Stimulated activated CD8-positive, alpha-beta memory T cell treated with anti-CD3 and anti-CD28 coated beads, Interleukin-7, amount 100 ng/mL, for 24 hours (primary cell): ENCODE measurements around the gene VENTX.
"Not testable (repeated sequence)": the region's sequence is repeated elsewhere in the genome, so short reads cannot be mapped to it uniquely, and the experiment has no call there.

Source experiments
- DNase-seq: peaks from one replicate; pipeline ENCODE4 v3.0.0-alpha.2; 2020; ENCODE audit warnings: low read depth

Gene VENTX

DNA sequence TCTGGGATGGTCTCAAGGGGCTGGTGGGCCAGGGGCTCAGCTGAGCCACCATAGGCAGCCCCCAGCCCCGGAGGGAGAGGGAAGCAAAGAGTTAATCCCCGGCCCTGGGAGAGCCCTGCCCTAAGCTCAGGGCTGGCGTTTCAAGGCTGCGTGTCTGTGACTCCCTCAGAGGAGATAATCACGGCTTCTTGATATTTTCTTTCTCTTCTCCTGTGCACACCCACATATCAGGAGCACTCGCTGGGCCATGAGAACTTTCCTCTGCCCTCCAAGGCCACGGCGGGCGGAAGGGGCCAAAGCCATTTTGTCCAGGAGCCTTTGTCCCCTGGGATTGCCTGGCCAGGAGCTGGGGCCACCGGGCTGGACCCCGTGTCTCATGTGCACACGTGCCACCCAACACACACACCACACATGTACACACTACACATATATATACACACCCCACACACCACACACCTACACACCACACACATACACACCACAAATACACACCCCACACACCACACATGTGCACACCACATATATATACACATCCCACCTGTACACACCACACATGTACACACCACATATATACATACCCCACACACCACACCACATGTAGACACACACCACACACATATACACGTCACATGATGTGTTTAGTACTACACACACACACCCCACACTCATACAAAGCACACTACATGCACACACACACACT lies 16.9 kb downstream of the VENTX start:
- no peak for DNase-seq

DNA sequence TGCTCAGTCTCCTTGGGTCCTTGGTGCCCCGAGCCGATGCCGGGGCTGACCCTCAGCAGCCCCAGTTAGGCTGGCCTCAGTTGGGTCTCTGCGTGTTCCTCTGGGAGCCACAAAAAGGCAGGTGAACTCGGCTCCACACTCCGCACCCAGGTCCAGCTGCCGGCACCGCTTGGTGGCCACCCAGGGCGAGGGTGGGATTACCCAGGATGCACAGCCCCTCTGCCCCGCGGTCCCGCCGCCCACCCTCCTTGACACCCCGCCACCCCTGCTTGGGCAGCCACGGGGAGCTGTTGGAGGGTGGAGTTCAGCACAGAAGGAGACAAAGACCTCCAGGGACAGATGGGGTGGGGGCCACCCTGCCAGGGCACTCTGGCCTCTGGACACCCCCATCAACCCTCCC lies 17.7 kb downstream of the VENTX start:
- DNase-seq = no peak

DNA sequence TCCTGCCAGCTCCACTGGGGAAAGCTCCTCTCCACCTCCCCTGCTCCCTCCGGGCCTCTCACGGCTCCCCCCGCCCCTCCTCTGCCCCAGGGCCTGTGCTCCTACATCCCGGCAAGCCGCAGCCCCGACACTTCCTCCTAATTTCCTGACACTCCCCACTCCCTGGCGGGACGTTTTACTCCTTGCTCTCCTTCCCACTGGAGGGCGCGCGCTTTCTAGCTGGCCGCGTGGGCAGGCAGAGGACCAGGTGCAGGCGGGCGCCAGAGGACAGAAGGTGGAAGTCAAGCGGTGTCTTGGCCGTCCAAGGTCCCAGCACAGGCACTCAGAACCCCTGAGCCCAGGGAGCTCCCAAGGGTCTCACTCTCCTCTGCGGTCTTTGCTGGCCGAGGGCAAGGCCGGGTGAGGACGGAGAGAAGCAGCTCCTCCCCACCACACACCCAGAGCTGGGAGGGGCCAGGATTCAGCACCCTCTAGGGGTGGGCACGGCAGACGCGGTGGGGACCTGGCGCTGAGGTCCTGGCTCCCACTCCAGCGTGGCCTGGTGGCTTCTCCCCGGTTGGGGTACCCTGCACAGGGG lies 19.9 kb downstream of the VENTX start:
- DNase-seq = no peak

DNA sequence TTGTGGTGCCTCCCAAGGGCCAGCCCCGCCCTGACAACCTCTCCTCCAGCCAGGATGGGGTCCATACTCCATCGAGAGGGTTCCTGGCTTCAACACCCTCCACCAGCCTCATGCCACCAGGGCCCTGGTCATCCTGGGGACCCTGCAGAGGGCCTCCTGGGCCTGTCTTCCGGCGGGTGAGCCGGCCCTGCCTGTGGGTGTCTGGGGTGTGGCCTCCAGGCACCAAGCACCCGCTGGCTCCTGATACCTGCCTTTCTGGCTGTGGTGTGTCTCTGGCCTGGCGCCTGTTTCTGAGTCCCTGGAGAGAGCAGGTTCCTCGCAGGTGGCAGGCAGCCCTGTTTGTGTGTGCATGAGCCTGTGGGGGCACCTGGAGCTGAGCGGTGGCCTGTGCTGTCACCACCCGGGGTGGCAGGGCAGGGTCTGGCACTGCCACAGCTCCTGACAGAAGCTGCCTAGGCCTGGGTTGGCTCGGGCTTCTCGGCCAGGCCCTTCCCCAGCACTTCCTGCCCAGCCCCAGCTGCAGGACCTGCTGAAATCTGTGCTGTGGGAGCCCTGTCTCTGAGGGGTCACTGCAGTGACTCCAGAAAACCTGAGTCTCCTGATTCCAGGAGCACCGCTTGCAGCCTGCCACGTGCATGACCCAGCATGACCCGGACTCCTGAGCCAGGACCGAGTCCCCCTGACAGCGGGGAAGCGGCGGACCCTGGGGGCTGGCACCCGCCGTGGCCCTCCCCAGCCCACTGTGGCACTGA lies 20.6 kb downstream of the VENTX start:
- DNase-seq = no peak

DNA sequence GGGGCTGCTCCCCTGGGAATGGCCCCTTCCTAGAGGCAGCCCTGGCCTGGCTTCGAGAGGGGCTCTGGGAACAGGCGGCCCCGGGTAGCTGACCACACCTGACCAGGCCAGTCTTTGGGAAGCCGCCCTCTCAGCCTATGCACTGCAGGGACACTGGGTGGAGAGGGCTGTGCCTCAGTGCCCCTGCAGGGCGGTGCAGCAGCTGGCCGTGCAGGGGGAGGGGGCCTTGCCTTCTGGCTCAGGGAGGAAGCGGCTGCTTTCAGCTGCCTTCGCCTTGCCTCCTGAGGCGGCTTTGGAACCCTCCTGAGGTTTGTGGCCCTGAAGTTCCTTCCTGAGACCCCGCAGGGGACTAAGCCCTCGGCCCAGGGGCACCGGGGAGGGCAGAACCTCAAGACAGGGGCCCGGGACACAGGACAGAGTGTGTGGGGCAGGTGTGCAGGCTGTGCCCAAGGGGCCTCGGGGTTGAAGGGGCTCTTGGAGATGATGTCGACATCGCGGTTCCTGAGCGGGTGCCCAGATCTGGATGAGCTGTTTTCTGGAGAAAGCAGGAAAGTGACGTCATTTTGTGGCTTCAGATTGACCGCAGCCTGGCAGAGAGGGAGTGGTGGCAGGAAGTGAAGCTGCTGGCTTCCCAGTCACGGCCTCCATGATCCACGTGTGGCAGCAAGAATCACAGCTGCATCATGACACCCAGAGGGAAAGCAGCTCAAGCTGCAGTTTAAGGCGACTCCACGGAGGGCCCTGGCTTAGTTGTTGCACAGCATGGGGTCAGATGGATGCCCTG lies 21.4 kb downstream of the VENTX start:
- DNase-seq = peak; percentile 80

DNA sequence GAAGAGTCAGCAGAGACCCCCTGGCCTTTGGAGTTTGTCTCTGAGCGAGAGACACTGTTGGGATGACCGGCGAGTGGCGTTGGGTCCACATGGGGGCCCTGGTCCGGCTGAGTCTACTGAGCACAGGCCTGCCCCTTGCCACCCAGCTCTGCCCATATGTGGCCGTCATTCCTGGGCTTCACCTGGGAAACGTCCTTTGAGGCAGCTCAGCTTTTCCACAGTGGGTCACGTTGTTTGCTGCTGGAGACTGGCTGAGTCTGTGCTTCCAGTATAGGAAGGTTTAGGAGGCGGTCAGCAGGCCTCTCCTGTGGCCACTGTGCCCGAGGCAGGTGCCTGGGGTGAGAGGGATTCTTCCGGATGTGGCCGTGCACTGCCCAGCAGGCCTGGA lies 21.9 kb downstream of the VENTX start:
- DNase-seq = no peak

DNA sequence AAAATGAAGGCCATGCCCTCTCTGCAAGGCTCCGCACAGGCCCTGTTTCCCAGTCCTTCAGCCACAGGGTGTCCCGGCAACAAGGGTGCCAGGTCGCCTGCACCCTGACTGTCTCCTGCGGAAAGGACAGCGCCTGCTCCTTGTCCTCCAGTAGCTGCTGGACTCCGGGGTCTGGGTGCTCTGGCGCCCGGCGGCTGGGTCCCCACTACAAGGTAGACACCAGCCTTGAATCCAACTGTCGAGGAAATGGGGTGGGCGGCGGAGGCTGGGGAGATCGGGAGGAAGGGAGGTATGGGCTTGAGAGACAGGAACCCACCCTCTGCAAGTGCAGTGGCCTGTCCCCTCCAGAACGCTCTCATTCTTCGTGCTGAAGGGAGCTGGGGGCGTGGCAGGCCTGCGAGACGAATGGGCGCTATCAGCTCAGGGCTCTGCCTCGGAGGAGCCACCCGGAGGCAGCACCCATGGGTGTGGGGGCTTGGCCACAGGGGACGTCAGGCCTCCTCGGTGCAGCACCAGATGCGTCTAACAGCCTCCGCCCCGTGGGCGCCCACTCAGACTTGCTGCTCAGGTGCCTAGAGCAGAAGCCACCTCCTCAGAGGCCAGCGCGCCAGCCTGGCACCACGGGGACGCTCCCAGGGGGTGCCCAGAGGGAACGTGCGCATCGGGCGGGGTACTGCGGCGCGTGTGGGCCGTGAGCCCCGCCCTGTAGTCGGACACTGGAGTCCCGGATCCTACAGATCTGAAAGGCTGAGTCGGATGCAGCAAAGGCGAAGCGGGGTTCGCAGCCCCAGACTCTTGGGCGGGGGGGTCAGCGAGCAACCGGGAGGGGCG lies 23.5 kb downstream of the VENTX start:
- DNase-seq = peak; percentile 35

DNA sequence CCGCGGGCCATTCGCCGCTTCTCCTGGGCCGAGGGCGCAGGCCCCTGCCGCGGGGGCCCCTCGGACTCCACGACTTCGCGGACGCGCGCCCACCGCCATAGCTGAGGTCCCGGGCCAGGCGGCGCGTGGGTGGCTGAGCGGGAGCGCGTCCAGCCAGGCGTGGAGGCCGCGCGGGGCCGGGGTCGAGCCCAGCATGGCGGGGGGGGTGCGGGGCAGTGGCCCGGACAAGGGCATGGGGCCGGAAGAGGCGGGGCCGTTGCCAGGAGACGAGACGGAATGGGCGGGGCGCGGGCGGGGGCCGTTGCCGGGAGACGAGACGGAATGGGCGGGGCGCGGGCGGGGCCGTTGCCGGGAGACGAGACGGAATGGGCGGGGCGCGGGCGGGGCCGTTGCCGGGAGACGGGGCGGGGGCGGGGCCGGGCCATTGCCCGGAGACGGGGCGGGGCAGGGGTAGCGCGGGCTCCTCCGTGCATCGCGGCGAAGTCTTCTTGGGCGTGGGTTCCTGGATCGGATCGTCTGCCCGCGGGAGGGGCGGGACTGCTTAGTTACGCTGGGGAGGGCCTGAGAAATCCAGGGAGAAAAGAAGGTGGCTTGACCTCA lies 24.2 kb downstream of the VENTX start:
- DNase-seq = peak; percentile 69

DNA sequence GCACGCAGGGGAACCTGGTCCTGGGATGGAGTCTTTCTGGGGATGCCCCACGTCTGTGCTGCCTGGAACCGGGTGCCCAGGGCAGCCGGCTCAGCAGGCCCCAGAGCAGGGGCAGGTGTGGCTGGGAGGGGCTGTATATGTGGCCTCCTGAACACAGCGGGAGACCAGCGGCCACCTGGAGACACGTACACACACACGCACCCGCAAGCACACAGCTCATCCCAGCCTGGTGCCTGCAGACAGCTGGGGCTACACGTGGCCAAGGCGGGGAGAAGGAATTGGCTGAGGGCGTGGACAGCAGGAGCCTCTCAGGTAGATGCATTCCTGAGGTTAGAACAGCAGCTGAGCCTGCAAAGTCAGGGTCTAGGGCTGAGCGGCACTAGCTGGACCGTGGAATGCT lies 25.0 kb downstream of the VENTX start:
- no peak for DNase-seq

DNA sequence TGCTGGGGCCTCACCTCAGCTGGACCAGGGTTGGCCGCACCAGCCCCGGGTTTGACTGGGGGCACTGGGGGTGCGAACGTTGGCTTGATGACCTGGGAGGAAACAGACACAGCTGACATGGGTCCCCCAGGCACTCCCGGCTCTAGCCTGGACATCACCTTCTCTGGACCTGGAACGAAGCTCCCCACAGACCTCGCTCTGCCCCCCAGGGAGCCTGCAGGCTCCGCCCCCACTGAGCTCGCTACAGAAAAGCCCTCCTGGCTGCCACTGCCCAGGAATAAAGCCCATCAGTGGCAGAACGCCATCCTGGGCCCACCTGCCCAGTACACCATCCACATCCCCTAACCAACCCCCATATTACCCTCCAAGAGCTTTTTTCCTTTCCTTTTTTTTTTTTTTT lies 26.0 kb downstream of the VENTX start:
- DNase-seq = no peak

DNA sequence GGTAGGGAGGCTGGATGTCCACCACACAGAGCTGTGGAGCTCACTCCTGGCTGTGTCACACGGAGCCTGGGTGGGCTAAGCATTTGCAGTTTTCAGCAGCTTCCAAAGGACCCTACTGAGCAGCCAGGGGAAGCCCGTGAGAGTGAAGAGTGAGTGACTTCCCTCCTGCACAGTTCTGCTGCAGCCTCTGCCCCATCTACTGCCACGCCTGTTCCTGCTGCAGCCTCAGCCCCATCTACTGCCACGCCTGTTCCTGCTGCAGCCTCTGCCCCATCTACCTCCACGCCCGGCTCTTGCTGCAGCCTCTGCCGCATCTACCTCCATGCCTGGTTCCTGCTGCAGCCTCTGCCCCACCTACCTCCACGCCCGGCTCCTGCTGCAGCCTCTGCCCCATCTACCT lies 26.8 kb downstream of the VENTX start:
- DNase-seq = no peak

DNA sequence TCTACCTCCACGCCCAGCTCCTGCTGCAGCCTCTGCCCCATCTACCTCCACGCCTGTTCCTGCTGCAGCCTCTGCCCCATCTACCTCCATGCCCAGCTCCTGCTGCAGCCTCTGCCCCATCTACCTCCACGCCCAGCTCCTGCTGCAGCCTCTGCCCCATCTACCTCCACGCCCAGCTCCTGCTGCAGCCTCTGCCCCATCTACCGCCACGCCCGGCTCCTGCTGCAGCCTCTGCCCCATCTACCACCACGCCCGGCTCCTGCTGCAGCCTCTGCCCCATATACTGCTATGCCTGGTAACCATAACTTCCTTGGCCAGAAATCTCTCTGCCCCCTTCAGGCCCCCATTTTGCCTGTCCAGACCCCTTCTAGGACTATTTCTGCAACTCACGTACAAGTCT lies 27.4 kb downstream of the VENTX start:
- not testable (repeated sequence) for DNase-seq

DNA sequence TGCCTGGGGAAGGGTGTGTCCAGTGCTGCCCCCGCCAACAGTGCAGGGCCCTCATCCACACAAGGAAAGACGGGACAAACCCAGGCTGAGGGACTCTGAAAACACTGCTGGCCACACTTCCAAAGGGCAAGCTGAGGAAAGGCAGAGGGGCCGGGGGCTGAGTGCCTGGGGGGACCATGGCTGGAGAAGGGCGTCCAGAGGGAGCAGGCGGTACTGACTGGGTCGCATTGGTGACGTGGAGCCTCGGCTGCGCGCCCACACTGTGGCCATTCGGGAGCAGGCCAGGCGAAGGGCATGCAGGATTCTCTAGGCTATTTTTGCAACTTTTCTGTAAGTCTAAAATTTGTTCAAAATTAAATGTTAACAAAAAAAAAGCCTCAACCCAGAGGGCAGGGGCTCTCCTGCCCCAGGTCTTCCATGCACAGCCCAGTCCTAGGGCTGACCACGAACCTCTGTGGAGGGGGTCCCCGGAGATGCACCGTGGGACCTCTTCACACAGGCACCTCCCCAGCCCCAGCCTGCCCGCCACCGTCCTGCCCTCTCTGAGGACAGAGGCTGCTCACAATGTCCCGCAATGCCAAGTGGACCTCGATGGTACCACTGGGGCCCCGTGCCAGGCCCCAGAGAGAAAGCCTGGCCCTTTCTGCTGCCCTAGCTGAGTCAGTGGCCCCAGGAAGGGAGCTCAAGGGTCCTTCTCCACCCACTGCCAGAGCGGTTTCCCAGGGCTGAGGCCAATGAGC lies 28.6 kb downstream of the VENTX start:
- DNase-seq = no peak

DNA sequence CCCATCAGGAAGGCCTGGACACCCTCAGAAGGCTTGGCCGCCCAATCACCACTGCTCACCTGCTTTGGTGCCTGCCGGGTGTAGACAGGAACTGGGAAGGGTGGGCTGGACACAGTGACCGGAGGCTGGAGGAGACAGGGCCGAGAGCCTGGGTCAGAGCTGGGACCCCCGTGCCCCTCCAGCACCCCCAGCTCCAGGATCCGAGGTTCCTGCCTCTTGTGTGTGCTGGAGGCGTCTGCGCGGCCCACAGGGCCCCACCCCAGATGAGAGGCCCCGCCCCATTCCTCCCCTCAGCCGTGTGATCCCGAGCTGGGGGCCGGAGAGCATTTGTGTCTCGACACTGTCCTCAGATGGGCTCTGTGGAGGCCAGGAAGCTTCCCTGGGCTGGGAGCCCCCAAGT lies 29.6 kb downstream of the VENTX start:
- DNase-seq = no peak

DNA sequence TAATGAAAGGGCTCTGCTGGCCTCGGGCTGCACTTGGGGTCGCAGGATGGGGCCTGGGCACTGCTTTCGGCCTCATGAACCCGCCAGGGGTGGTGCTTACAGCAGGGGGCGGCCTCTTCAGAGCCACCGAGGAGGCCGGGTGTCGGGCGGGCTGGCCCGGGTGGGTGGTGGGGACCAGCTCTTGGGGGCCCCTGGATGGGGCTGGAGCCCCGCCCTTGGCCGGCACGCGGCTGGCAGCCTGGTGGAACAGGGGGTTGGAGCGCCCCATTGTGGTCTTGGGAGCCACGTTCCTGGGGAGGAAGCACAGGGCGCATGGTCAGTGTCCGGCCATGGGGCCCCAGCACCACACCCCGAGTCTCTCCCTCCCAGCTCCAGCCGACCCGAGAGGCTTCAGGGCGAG lies 30.2 kb downstream of the VENTX start:
- no peak for DNase-seq

DNA sequence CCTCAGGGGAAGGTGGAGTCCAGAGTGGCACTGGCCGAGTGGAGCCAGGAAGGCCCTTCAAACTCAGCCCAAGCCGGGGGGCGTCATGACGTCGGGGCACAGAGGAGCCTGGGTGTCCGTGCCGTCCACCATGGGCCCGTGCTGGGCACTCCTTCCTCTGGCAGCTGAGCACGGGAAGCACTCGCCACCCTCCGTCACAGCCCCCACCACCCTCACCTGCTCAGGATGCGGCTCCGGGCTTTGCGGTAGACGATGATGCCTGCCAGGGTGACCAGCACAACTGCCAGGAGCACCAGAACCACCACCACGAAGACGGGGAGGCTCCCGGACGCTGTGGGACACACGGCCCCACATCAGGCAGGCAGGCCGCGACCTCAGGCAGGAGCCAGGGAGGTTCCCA lies 30.9 kb downstream of the VENTX start:
- no peak for DNase-seq

DNA sequence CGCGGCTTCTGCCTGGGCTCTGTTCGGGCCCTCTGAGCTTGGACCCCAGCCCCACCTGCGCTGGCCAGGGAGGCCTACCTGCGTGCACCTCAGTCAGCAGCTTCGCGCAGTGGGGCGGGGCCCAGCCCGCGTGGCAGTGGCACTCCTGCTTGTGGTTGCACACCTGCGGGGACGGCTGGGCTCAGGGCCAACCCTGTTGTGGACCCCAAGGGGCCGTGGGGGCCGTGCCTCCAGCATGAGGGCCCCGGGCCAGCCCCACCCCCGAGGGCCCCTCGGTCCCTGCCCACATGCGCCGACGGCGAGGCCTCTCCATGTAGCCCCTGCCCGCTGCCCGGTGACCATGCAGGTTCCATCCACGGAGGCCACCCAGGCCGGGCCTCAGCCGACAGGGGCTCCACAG lies 31.7 kb downstream of the VENTX start:
- no peak for DNase-seq

DNA sequence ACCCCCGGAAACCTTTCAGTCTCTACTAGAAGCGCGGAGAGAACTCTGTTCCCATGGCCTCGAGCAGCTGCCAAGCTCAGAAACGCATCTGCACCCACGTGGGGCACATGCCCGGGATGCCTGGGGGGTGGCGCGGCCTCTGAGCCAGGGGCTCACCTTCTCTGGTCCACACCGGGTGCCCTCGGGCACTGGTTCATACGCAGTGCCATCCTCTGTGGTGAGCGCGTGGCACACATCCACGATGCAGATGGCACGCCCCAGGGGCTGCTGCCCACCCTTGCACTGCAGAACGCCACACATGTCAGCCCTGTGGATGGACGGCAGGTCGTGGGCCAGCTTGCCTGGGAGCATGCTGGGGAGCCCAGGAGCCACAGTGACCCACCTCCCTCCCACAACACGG lies 32.5 kb downstream of the VENTX start:
- no peak for DNase-seq

DNA sequence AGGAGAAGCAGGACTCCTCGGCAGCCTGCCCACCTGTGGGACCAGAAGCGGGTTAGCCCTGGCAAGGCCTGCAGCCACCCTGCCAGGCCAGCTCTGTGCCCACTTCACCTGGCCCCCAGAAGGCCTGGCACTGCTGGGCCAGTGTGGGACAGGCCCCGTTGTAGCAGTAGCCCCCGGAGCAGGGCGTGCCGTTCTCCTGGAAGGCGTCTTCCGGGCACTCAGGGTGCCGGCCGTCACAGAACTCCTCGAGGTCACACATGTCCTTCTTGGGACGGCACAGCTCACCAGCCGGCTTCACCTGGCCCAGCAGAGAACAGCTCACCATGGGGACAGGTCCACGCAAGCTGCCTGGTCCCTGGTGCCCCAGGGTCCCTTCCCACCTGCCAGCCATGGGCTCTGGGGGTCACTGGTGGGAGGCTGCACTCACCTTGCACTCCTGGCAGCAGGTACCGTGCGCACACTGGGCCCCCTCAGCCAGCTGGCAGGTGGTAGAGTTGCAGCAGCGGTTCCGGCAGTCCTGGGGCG lies 33.2 kb downstream of the VENTX start:
- no peak for DNase-seq

DNA sequence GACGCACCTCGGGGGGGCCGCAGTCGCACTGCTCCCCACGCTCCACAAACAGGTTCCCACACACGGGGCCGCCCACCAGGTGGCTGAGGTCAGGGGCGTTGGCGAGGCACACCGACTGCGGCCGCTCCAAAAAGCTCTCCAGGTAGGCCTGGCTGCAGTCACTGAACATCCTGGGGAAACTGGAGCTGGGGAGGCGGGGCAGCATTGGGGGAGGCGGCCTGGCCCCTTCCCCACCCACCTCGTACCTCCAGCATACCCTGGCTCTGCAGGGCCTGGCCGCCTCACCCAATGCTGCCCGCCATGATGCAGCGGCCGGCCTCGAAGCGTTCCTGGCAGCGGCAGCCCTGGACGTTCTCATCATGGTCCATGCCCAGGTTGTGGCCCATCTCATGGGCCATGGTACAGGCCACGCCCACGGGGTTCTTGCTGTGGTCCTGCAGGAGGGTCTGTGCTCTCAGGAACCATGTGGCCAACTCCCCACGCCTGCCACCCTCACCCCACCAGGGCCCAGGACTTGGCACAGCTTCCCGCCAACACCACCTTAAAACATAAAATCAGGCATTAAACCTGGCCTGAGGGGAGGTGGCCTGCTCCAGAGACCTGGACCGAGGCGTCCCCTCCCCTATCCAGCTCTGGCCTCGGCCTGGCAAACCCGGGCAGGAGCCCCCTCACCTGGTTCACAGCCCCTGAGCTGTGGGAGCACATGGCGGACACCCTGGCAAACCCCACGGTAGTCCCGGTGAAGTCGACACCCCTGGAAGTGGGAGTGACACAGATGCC lies 34.1 kb downstream of the VENTX start:
- no peak for DNase-seq
